Measurements from ENCODE around the gene CLNK. TPM values are rescaled to one million over a fixed set of nuclear protein-coding genes. Genes with fewer than 3 reads are reported as not detected.

The CLNK gene
- total RNA-seq, 4 donors from 2014 or later, result under 0.01 to 0.73 TPM; not detected in 2

DNA sequence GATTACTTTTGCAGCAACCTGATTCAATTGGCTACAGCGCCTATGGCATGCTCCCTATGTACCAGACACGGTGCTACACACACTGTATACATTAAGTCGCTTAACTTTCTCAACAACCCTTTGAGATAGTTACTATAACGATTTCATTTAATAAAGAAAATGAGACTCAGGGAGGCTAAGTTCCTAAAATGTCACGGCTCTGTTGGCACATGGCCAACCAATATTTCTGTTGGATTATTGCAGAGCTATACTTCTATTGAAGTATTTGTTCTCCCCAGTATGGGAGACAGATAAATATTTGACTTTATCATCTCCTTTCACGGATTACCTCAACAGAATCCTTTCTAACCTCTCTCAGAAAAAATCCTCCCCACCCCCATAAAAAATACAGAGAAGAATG, 25.3 kb downstream of the CLNK start:
- no peaks in the 10 kb centered on the region for H3K36me3 ChIP-seq
- WGBS, 2 donors (ENCODE audit: low coverage in 1 of 2), result 66 to 73% methylated on average over 3 to 6 of the region's 6 CpGs

DNA sequence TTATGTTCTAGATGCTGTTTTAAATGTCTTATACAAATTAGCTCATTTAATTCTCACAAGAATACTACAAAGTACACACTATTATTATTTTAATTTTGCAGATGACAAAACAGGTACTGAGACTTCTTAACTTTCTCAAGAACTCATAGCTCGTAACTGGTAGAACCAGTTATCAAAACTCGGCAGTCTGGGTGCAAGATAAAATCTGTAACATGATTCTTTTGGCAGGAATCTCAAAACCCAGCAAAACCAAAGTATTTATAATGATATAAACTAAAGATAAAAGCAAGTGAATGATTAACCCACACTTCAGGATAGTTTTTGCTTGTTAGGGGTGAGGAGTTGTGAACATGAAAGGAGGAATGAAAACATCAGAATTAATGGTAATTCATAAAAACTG, 27.6 kb downstream of the CLNK start:
- TF ChIP-seq, protein P1, sequence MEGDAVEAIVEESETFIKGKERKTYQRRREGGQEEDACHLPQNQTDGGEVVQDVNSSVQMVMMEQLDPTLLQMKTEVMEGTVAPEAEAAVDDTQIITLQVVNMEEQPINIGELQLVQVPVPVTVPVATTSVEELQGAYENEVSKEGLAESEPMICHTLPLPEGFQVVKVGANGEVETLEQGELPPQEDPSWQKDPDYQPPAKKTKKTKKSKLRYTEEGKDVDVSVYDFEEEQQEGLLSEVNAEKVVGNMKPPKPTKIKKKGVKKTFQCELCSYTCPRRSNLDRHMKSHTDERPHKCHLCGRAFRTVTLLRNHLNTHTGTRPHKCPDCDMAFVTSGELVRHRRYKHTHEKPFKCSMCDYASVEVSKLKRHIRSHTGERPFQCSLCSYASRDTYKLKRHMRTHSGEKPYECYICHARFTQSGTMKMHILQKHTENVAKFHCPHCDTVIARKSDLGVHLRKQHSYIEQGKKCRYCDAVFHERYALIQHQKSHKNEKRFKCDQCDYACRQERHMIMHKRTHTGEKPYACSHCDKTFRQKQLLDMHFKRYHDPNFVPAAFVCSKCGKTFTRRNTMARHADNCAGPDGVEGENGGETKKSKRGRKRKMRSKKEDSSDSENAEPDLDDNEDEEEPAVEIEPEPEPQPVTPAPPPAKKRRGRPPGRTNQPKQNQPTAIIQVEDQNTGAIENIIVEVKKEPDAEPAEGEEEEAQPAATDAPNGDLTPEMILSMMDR (IDR thresholded peaks at IDR 0.05), result no peak
- TF ChIP-seq EP300 (IDR thresholded peaks at IDR 0.05), result no peak
- no peak for TF ChIP-seq POLR2AphosphoS5 (IDR thresholded peaks at IDR 0.05)
- TF ChIP-seq POLR2A (IDR thresholded peaks at IDR 0.05), result no peak
- ATAC-seq, result no peak
- Histone ChIP-seq H3K4me1 (no peaks in the 10 kb centered on the region), H3K27me3 (peaks cover 5% of the 10 kb centered on the region), H3K9me3 (no peaks in the 10 kb centered on the region), H3K36me3 (no peaks in the 10 kb centered on the region), H3K27ac (no peak overlapping the region), H3K4me3 (no peak overlapping the region)
- 68 to 81% methylated on average over 2 of the region's 2 CpGs for WGBS, 2 donors (ENCODE audit: low coverage in 1 of 2)

More for the DNA sequence above, 25.3 kb downstream of the CLNK start:
- ATAC-seq, result no peak
- TF ChIP-seq EP300 (IDR thresholded peaks at IDR 0.05), result no peak
- no peak for TF ChIP-seq POLR2AphosphoS5 (IDR thresholded peaks at IDR 0.05)
- no peak for TF ChIP-seq POLR2A (IDR thresholded peaks at IDR 0.05)
- TF ChIP-seq, protein P1 (IDR thresholded peaks at IDR 0.05), result no peak
- no peaks in the 10 kb centered on the region for H3K9me3 ChIP-seq
- no peak overlapping the region for H3K27ac ChIP-seq
- peaks cover 5% of the 10 kb centered on the region for H3K27me3 ChIP-seq
- no peak overlapping the region for H3K4me3 ChIP-seq
- peaks cover 0 to 3% (median 0%) of the 10 kb centered on the region in 3 donors for H3K4me1 ChIP-seq

DNA sequence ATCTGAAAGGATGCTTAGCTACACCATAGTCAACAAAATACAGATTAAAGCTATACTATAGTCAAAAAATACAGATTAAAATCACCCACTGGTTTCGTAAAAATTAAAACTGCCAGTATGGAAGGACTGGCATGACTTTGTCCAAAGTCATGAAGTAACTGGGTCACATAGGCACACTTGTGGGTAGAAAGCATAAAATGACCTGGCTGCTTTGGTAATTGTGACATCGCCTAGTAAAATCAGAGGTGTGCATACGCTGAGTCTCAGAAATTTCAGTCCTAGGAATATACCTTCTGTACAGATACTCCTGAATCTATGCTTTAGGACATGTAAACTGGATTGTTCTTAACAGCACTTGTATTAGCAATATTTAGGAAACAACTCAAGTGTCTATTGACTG, 28.1 kb downstream of the CLNK start:
- no peaks in the 10 kb centered on the region for H3K4me1 ChIP-seq
- H3K27me3 ChIP-seq, result peaks cover 5% of the 10 kb centered on the region
- no peak overlapping the region for H3K4me3 ChIP-seq
- no peaks in the 10 kb centered on the region for H3K36me3 ChIP-seq
- TF ChIP-seq, protein P1 (IDR thresholded peaks at IDR 0.05), result no peak
- TF ChIP-seq POLR2A (IDR thresholded peaks at IDR 0.05) (no peak), POLR2AphosphoS5 (IDR thresholded peaks at IDR 0.05) (no peak), EP300 (IDR thresholded peaks at IDR 0.05) (no peak)
- WGBS, 2 donors (ENCODE audit: low coverage in 1 of 2), result 92 to 96% methylated on average over 3 of the region's 3 CpGs
- H3K9me3 ChIP-seq, result no peaks in the 10 kb centered on the region
- no peak for ATAC-seq
- no peak overlapping the region for H3K27ac ChIP-seq

DNA sequence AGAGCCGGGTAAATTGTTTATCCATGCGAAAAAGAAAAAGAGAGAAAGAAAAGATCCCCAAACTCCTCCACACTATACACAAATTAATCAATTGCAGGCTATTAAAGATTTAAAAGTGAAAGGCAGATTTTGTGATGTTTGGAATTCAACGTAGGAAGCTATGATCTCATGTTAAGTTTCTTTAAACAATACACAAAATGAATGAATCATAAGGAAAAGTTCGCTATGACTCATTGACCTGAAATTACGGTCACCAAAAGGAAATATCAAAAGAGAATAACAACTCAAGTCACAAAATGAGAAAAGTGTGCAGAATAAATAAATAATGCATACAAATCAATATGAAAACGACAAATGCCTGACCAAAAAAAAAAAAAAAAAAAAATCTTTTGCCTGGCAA, 28.6 kb downstream of the CLNK start:
- Histone ChIP-seq H3K4me3 (no peak overlapping the region), H3K36me3 (no peaks in the 10 kb centered on the region), H3K27me3 (peaks cover 3% of the 10 kb centered on the region), H3K27ac (no peak overlapping the region), H3K4me1 (no peaks in the 10 kb centered on the region), H3K9me3 (no peaks in the 10 kb centered on the region)
- ATAC-seq, result no peak
- 57% methylated on average over 6 of the region's 6 CpGs; no CpG with 5 or more reads in 1 of the 2 donors for WGBS, 2 donors (ENCODE audit: low coverage in 1 of 2)
- TF ChIP-seq, protein P1 (IDR thresholded peaks at IDR 0.05), result no peak
- no peak for TF ChIP-seq POLR2AphosphoS5 (IDR thresholded peaks at IDR 0.05)
- TF ChIP-seq POLR2A (IDR thresholded peaks at IDR 0.05), result no peak
- no peak for TF ChIP-seq EP300 (IDR thresholded peaks at IDR 0.05)

DNA sequence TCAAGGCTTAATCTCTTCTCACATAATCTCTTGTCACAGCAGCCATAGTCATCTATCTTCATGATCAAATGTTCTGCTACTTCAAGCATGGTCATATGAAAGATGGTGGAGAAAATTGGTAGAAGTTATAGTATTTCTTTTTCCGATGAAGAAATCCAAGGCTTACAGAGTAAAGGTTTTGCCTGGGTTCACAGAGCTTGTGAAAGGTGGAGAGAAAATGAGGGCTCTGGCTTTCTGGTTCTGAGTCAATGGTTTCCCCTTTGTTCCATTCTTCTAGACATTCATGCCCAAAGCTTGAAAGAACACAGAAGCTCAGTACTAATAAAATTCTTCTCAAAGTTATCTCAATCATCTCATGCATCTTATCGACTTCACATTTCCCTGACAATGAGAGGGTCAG, 36.1 kb downstream of the CLNK start:
- no peaks in the 10 kb centered on the region for H3K36me3 ChIP-seq
- ATAC-seq, result no peak
- no peaks in the 10 kb centered on the region for H3K27me3 ChIP-seq
- WGBS, 2 donors (ENCODE audit: low coverage in 1 of 2), result 81 to 94% methylated on average over 2 of the region's 2 CpGs
- H3K9me3 ChIP-seq, result peaks cover 0 to 8% (median 0%) of the 10 kb centered on the region in 3 donors
- no peak for TF ChIP-seq POLR2AphosphoS5 (IDR thresholded peaks at IDR 0.05)
- TF ChIP-seq POLR2A (IDR thresholded peaks at IDR 0.05), result no peak
- TF ChIP-seq EP300 (IDR thresholded peaks at IDR 0.05), result no peak
- TF ChIP-seq, protein P1 (IDR thresholded peaks at IDR 0.05), result no peak
- H3K4me3 ChIP-seq, result no peak overlapping the region
- no peaks in the 10 kb centered on the region for H3K4me1 ChIP-seq
- H3K27ac ChIP-seq, result no peak overlapping the region
